Erythroblast (primary cell): ENCODE measurements around the gene FLRT3.

Source experiments
- GATA1 ChIP-seq: IDR thresholded peaks from 2 replicates; pipeline ENCODE4 v1.6.1; 2011; ENCODE audit warnings: low read depth, mild to moderate bottlenecking, control low read depth, low read length, moderate library complexity
- POLR2A ChIP-seq: IDR thresholded peaks from 2 replicates; pipeline ENCODE4 v1.6.1; 2011; ENCODE audit warnings: mild to moderate bottlenecking, low read length

DNA sequence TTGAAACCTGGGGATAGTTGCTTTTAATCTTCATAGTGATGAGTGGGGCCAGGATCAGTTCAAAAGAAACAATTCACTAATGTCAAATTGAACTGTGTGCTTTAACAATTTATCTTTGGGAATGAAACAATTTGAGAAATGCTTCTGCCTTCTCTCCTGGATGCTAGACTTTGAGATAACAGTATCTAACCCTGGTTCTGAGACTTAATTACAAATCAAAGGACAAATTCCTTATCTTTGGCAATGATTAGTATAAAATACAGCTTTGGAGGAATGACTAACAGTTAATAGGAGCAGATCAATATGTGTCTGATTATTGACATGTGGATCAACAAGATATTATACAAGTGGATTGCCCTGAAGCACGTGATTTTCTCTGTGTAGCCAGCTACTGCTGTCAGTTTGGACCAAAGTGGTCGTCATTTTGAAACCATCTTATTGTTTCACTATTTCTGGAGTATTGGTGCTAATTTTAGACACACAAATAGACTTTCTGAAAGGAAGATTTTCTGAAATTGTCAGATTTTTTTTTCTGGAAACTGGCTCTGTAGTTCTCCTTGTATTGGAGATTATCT is 6.2 kb upstream of the FLRT3 start:
- no peak for TF ChIP-seq POLR2A
- no peak for TF ChIP-seq GATA1
